Activated CD4-positive, alpha-beta T cell treated with anti-CD3 and anti-CD28 coated beads, Interleukin-2, amount 50 U/mL, for 48 hours (primary cell): ENCODE data around the gene HK2.
"Not testable (repeated sequence)": the region's sequence is repeated elsewhere in the genome, so short reads cannot be mapped to it uniquely, and the experiment has no call there.

Experiments used
- DNase-seq, 2 experiments: peaks; one replicate each; pipeline ENCODE4 v3.0.0-alpha.2; 2020

HK2 gene

GRCh38 chr2:74906395-74906794 is 72.5 kb downstream of the HK2 start:
- no peak for DNase-seq

GRCh38 chr2:74907560-74907959 is 73.6 kb downstream of the HK2 start:
- not testable (repeated sequence) for DNase-seq

GRCh38 chr2:74908748-74909444 is 75.0 kb downstream of the HK2 start:
- DNase-seq, result no peak

GRCh38 chr2:74910245-74910644 is 76.3 kb downstream of the HK2 start:
- no peak for DNase-seq

- DNase-seq, result no peak
These were observed 77.1 kb downstream of the HK2 start for GRCh38 chr2:74911061-74911460.

DNA sequence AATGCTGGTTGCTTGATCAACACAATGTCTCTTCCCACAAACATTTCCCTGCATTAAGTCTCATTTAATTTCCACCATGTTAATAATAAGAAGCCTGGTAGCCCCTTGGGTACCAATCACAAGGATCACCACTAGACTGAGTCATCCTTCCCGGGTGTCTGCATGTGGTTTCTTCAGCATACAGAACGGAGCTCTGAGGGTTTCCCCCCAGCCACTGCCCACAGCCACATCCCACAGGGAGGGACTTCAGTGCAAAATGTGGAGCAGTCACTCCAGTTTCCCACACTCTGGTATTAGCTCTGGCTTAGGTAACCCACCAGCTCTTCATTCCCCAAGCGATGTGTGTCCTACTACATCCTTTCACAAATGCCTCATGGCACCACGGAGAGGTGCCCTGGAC is 81.8 kb downstream of the HK2 start:
- peak; percentile 37 to 59 for DNase-seq

- no peak for DNase-seq
These were observed 82.5 kb downstream of the HK2 start for GRCh38 chr2:74916394-74916793.

DNA sequence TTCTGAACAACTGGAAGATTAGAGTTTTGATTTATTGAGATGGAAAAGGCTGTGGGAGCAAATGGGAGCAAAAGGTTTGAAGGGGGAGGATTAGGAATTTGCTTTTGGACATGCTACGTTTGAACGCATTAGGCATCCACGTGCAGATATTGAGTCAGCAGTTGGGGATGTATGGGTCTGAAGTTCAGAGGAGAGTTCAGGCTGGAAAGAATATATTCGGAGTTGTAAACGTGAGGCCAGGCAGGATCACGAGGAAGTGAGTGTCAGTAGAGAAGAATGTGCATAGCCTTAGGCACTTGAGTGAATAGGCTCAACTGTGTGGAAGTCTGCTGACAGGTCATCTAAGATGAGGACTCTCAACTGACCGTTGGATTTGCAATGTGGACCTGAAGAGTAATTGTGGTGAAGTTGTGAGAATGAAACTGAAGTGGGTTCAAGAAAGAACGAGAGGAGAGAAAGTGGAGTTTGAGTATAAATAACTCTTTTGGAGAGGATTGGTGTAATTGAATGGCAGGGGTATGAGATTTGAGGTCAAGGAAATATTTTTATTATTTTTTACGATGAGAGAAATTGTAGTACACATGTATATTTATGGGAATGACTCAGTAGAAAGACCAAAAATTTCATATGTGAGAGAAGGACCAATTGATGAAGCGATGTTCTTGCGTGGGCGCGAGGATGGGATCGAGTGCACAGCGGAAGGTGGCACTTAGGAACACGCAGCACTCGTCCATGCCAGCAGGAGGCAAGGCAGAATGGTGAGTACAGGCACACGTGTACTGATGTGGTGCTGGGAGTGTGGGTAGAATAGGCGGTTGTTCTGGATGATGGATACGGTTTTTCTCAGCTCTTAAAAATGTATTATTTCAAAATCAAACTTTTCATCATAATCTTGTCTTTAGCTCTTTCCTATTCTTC is 84.0 kb downstream of the HK2 start:
- DNase-seq, result no peak

DNA sequence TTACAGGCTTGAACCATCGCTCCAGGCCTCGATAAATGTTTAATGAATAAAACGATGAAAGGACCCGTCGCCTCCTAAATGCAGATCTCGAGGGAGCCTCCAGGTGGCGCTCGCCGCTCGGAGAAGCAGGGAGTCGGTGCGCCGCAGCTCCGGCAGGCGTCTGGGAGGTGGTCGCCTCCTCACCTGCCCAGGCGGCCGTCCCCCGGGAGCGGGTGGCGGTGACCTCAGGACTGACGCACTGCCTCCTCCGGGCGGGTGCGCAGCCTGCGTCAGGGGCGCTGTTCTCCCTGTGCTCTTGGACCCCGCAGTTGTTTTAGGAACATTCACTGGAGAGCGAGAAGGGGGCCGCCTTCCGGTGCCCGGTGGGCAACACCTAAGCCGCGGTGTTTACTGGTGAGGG is 85.9 kb downstream of the HK2 start:
- peak; percentile 74 for DNase-seq

DNA sequence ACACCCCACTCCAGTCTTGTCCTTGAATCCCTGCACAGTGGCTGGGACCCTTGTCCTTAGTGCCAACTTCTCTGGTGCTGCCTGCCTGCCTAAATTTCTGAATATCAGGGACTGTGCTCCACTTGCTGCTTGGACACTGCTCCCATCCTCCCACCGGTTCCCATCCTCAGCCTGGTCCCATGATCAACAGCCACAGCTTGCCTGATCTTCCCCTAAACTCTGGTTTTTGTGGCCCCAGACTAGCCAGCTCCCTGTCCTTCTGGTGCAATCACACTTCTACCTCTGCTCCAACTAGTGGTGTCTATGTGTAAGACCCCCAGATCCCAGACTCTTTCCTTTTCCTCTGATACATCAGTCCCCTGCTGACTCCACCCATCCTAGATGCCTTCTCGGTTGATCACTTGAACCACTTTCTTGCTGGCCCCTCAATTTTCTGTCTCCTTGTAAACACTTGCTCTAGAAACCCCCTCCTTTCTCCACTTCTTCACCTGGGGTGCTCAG is 87.4 kb downstream of the HK2 start:
- no peak for DNase-seq

DNA sequence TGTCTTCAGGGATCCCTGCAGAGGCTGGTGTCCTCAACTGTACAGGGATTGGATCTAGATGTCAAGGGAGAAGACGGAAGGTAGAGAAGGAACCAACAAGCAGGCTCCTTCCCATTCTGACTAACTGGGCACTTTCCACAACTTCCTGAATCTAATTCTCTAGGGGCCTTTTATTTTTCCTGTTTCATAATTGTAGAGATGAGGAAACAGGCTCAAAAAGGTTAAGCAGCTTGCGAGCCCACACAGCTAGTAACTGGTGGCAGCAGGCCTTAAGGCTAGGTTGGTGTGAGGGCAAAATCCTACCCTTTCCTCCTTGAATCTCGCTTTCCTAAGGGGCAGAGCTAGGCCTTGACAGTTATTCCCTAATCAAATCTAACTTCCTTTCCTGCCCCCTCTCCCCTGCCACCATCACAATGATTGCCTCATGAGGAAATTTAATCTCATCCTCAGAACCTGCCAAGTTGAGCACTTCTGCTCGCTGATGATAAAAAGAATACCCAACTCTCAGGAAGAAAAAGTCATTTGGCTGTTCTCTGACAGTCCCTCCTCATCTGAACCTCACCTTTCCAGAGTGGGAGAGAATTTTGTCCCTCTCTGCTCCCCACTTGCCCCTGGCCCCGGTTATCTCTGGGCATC is 88.8 kb downstream of the HK2 start:
- DNase-seq, result no peak

DNA sequence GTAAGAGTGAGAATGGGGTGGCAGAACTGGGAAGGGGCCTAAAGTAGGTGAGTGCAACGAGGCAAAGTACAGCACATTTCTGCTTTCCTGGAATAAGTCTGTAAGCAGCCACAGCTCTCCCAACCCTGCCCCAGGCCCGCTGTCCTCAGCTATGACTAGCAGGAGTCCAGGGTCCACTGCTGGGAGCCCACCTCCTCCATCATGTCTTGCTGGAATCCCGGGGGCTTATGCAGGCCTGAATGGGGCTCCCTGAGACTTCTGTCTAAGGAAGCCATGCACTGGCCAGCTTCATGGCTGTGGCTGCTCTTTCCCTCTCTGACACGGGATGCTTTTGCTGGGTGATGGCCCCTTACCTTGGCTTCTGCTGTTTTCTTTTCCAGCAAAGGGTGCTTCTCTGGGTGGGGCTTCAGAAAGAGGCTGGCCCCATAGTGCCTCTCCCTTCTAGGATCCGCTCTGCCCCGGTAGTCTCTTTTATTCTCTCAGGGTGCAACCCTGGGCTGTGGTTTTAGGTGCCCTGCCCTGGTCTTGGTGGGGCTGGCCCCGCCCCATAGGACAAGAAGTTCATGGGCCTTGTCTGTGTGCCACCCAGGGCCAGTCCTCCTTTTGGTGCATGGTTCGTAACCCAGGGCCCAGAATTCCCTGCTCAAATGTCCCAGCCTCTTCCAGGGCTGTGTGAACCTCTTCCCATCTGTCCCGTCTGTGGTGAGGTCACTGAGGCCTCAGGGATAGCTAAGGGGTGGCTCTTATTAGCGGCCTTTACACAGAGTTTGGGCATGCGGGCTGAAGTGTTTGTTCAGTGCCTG is 90.7 kb downstream of the HK2 start:
- DNase-seq, result no peak

GRCh38 chr2:74925361-74925786 is 91.4 kb downstream of the HK2 start:
- no peak for DNase-seq

GRCh38 chr2:74927621-74928020 is 93.7 kb downstream of the HK2 start:
- DNase-seq, result no peak

DNA sequence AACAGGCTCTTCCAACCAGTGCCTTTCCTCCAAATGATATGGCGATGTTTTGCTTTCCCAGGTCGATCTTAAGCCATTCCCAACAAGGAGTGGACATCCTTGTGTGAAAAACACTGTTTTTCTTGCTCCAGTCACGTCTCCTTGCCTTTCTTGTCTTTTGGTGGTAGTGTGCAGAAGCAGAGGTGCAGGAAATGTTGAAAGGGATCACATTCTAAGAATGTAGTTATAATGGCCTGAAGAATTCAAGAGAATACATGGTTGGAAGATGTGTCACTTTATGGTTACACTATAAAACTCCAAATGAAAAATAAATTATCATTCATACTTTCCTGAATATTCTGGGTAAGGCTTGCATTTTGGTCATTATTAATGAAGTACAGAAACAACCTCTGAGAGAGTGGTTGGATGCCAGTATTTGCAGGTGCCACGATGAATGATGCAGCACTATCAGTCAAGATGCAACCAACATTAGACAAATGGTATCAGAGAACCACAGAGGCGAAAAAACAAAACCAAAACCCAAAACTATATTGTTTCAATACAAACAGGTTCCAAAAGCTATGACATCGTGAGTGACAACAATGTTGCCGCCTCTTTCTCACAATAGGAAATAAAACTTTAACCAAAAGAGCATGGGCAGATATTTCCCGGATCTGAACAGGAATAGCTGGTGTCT is 97.0 kb downstream of the HK2 start:
- no peak for DNase-seq

GRCh38 chr2:74931940-74932339 is 98.0 kb downstream of the HK2 start:
- no peak for DNase-seq

- DNase-seq, result no peak
These were observed 102.1 kb downstream of the HK2 start for GRCh38 chr2:74935975-74936391.

GRCh38 chr2:74937221-74937880 is 103.4 kb downstream of the HK2 start:
- no peak for DNase-seq

DNA sequence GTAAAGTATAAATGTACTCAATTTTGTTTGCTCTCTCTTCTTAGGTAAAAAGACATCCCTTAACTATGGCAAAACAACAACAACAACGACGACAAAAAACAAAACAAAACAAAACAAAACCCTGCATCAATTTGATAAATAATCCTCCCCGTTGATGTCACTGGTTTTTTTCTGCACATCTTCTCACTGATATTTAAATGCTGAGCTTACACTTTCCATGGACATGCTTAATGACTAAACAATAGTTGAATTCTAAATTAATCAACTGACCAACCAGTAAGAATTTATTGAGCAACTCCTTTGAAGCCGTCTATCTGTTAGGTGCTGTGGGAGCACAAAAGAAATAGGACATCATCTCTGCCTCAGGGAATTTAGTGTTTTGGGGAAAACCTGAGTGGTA is 104.3 kb downstream of the HK2 start:
- no peak for DNase-seq

- DNase-seq, result no peak
These were observed 106.2 kb downstream of the HK2 start for GRCh38 chr2:74939919-74940812.
